Ramos (cell line): ENCODE measurements around the gene TAOK1.
"Not testable (repeated sequence)": the region's sequence is repeated elsewhere in the genome, so short reads cannot be mapped to it uniquely, and the experiment has no call there.

Experiments used
- in situ Hi-C: fragments of 300-500 bp; cut with MboI; formaldehyde crosslinking; loops from one replicate; pipeline ENCODE4 v1.14.3; 2022; ENCODE audit warnings: low sequenced_read_pairs; ENCODE audit not compliant: unreplicated experiment

Gene TAOK1

DNA sequence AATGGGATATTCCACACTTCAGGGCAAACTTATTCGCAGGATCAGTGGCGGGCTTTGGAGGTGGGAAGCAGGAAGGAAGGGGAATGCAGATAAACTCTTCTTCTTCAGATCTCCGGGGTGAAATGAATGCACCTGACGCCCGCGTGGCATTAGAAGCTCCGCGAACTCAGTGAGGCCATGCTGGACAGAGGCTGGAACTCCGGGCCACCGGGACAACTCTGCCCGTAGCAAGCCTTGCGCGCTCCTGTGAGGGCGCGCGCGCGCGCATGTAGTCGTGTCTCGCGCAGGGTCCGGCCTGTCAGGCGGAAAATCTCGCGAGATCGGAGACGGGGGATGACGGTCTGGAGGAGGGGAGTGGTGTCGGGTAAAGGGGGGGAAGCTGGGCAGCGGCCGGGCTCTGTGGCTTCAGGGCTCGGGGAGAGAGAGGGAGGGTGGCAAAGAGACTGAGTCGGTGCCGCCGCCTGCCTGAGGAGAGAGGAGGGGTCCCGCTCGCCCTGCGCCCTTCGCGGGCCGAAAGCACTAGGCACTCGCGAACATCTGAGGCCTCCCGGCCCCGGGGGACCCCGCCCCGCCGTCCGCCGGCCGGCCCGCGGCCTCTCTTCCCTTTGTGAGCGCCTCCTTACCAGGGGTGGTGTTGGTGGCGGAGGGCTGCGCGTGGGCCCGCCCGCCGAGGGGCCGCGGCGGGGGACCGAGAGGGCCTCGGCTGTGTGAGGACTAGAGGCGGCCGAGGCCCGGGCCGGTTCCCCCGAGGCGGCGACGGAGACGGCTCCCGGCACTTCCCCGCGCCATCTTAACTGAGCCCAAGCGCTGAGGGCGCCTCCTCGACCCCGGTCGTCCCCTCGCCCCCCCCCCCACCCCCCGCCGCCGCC is at the start of gene TAOK1:
TSS of gene TAOK1 (plus strand) at position 382 of the 869 bp plus-strand sequence. CDS start 61,186 bp downstream, outside the sequence.
- in situ Hi-C loops, result no loop called here

DNA sequence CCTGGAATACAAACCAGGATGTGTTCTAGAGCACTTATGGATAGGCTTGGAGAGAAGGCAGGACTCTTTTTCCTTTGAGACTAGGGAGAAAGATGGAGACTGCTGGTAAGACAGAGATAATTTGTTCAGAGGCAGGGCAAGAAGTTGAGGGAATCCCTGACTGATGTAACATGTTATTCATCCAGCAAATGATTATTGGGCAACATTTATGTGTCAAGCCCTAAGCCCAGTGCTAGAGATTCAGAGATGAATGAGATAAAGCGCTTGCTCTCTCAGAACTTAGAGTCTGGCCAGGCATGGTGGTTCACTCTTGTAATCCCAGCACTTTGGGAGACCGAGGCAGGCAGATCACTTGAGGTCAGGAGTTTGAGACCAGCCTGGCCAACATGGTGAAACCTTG is 48.4 kb upstream of the TAOK1 start:
- in situ Hi-C loops, result no loop called here

DNA sequence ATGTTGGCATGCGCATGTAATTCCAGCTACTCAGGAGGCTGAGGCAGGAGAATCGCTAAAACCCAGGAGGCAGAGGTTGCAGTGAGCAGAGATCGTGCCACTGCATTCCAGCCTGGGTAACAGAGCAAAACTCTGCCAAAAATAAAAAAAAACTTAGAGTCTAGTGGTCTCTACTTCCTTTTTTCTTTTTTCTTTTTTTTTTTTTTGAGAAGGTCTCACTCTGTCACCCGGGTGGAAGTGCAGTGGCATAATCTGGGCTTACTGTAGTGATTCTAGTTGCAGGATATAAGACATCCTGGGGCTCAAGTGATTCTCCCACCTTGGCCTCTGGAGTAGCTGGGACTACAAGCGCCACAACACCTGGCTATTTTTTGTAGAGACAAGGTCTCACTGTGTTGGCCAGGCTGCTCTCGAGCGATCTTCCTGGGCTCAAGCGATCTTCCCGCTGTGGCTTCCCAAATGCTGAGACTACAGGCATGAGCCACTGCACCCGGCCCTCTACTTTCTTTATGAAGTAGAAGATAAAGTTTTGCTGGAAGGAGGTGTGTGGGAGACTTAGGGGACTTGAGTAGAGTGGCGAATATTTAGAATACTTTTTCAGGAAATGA is 47.9 kb upstream of the TAOK1 start:
- in situ Hi-C loops, result no loop called here

DNA sequence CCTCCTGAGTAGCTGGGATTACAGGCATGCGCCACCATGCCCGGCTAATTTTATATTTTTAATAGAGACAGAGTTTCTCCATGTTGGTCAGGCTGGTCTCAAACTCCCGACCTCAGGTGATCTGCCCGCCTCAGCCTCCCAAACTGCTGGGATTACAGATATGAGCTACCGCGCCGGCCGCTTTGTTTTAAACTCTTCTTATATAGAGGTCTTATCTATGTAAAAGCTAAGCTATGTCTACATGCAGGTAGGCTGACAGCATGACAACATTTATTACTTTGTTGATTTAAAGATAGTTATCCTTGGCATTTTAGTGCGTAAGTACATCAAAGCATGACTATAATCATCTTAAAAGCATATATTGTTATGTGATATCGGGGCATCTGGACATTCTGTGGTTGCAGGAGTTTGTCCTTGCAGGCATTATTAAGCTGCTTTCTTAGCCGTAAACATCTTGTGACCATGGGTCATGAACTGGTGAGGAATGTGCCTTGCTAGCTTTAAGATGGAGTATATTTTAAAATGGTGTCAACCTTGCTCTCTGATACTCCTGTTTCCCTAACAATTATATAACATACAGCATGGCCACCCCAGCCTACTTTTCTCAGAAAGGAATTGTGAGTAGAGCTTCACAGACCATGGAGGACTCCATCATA is 45.8 kb upstream of the TAOK1 start:
- in situ Hi-C loops, result no loop called here

DNA sequence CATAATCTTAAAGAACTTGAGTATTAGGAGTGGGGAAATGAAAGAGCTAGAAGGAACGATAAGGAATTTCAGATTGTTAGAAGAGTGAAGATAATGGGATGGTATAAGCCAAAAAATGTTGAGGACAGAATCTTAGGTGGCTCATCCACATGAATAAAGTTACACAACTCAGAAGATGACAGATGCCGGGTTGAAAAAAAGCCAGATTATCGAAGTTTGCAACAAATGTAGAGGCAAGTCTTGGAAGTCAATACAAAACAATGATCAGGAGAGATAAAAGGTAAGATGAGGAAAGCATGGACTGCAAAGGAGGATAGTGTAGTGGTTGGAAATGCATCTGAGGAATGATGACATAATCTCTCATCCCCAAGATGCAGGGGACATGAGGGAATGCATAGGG is 45.1 kb upstream of the TAOK1 start:
- in situ Hi-C loops, result no loop called here

DNA sequence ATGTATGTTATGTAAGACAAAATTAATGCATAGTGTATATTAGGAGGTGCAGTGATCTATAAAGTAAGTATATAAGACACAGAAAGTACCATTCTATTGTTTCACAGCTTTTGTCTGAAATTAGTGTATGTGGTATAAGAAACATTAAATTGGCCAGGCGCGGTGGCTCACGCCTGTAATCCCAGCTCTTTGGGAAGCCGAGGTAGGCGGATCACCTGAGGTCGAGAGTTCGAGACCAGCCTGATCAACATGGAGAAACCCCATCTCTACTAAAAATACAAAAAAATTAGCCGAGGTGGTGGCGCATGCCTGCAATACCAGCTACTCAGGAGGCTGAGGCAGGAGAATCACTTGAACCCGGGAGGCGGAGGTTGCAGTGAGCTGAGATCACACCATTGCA is 44.7 kb upstream of the TAOK1 start:
- in situ Hi-C loops, result not testable (repeated sequence)

DNA sequence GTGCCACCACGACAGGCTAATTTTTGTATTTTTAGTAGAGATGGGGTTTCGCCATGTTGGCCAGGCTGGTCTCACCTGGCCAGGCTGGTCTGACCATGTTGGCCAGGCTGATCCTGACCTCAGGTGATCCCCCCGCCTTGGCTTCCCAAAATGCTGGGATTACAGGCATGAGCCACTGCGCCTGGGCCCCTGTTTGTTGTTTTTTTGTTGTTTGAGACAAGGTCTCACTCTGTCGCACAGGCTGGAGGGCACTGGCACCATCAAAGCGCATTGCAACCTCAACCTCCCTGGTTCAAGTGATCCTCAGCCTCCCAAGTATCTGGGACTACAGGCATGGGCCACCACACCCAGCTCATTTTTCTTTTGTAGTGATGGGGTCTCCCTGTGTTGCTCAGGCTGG is 43.7 kb upstream of the TAOK1 start:
- in situ Hi-C loops, result no loop called here

DNA sequence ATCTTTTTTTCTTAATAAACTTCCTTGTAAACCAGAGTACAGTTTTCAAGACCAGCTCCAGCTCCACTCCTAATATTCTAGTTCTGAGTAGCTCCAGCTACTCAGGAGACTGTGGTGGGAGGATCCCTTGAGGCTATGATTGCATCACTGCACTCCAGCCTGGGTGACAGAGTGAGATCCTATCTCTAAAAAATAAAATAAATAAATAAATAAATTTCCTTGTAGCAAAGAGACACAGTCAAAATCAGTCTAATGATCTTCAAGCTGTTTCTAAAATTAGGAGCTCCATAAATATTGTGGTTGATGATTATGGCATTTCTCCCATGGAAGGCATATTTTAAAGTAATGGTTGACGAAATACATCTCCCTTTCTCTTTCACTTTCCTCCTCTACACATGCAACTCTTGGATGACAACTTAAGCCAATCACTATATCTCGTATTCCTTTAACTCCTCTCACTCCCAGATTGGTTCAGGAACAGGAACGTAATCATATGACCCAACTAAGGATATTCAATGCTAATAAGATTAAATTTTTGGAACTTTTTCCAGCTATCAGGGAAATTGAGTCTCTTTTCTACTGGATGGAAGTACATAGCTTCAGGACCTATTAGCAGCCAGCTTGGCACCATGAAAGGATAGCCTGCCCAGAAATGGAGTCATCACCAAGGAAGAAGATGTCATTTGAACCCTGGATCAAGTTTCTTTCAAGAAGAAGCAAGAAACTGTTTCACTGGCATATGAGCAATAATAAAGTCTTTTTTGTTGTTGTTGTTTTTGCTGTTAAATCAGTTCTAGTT is 42.1 kb upstream of the TAOK1 start:
- in situ Hi-C loops, result no loop called here

DNA sequence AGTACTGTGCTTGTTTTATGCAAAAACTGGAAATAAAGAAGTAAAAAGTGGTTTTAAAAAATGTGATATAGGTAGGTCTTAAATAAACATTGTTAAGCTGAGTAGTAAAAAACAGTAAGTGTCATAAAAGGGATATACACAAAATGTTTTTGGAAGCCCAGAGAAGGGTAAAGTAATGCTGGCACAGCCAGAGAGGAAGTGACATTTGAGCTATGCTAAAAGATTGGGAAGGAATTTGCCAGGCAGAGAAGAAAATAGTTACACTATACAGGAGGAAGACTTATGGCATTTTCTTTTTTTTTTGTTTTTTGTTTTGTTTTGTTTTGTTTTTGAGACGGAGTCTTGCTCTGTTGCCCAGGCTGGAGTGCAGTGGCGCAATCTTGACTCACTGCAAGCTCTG is 40.8 kb upstream of the TAOK1 start:
- in situ Hi-C loops, result no loop called here

DNA sequence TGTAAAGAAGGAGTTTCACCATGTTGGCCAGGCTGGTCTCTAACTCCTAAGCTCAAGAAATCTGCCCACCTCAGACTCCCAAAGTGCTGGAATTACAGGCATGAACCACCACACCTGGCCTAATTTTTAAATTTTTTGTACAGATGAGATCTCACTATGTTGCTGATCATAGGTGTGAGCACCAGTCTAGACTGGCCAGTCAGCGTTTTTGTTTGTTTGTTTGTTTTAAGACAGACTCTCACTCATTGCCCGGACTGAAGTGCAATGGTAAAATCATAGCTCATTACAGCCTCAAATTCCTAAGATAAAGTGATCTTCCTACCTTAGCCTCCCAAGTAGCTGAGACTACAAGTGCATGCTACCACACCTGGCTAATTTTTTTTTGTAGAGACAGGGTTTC is 38.0 kb upstream of the TAOK1 start:
- in situ Hi-C loops, result no loop called here

DNA sequence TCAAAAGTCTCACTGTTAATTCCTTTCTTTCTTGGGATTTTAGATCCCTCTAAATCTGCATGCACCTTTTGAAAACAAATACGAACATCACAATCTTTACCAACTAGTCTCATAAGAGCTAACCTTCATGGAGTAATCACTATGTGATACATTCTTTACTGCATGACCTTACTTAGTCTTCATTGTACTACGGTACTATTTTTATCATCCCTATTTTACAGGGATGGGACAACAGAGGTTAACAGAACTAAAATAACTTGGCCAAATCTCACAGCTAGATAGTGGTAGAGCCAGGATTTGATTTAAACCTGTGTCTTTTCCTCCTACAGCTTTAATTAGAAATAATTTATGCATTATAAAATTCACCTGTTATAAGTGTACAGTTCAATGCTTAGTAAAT is 32.9 kb upstream of the TAOK1 start:
- in situ Hi-C loops, result no loop called here

DNA sequence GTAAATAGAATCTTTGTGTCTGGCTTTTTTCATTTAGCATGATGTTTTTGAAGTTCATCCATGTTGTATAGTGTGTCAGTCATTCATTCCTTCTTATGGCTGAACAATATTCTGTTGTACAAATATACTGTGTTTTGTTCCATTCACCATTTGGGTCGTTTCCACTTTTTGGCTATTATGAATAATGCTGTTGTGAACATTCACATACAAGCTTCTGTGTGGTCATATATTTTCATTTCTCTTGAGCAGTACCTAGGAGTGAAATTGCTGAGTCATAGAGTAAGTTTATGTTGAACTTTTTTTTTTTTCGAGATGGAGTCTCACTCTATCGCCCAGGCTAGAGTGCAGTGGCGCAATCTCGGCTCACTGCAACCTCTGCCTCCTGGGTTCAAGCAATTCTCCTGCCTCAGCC is 32.3 kb upstream of the TAOK1 start:
- in situ Hi-C loops, result no loop called here

DNA sequence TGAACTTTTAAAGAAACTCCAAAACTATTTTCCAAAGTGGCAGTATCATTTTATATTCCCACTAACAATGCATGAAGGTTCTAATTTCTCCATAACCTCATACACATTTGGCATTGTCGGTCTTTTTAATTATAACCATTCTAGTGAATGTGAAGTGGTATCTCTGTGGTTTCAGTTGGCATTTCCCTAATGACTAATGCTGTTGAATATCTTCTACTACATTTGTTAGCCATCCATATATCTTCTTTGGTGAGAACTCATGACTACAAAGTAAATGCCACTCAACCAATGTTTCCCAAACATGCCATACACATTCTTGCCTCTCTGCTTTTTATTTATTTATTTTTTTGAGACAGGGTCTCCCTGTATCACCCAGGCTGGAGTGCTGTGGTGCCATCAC is 31.7 kb upstream of the TAOK1 start:
- in situ Hi-C loops, result no loop called here

DNA sequence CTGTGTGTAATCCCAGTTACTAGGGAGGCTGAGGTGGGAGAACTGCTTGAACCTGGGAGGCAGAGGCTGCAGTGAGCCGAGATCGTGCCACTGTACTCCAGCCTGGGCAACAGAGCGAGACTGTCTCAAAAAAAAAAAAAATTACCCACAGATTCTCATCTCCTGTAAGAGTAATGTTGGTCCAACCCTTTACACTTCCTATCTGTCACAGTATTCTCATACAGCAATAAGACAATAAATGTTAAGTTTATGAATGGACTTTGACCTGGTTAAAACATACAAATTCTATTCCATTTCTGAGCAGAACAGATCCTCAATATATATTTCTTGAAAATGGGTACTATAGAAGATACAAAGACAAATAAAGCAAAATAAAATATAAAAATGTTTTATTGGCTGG is 30.4 kb upstream of the TAOK1 start:
- in situ Hi-C loops, result no loop called here

DNA sequence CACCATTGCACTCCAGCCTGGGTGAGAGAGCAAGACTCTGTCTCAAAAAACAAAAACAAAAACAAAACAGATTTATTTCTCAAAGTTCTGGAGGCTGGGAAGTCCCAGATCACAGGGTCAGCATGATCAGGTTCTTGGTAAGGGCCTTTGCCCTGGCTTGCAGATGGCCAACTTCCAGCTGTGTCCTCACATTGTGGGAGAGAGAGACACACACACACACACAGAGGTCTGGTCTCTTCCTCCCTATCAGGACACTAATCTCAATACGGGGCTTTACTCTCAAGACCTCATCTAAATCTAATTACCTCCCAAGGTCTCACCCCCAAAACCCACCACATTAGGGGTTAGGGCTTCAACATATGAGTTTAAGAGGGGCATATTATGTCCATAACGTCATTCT is 26.4 kb upstream of the TAOK1 start:
- in situ Hi-C loops, result no loop called here

DNA sequence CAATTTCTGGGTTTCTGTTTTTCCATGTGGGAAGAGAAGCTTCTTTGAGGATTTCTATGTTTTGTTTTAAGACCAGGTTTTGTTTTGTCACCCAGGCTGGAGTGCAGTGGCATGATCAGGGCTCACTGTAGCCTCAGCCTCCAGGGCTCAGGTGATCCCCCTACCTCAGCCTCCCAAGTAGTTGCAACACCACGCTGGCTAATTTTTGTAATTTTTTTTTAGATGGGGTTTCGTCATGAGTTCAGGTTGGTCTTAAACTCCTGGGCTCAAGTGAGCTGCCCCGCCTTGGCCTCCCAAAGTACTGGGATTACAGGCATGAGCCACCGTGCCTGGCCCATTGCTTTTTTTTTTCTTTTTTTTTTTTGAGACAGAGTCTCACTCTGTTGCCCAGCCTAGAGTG is 25.5 kb upstream of the TAOK1 start:
- in situ Hi-C loops, result no loop called here

DNA sequence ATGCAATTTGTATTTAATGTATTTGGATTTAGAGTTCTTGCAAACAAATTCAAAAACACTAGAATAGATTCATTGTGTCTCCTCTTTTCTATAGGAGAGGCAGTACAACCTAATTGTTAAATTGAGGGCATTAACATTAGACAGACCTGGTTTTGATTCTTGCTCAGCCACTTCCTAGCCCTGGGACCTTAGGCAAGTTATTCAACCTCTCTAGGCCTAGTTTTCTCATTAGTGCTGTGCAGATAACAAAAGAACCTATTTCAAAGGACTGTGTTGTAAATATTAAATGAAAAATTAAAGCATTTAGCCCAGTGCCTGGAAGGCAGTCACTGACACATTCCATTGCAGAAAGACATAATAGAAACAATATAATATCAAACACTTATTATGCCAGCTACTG is 22.0 kb upstream of the TAOK1 start:
- in situ Hi-C loops, result no loop called here

DNA sequence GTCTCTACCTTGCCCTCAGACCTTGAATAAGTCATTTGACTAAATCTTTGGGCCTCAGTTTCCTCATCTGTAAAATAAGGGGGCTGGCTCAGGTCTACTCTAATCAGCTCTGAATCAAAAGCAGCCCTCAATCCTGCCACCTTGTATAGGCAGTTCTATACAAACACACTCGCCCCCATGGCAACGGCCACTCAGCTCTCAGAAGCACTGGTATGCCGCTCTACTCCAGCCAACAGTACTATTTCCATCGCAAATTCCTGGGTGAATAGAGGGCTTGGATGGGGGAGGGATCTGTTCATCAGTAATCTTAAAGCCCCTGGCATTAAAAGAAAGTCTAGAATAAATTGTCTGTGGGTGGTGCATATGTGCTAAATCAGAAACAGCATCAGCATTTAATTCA is 21.2 kb upstream of the TAOK1 start:
- in situ Hi-C loops, result no loop called here

DNA sequence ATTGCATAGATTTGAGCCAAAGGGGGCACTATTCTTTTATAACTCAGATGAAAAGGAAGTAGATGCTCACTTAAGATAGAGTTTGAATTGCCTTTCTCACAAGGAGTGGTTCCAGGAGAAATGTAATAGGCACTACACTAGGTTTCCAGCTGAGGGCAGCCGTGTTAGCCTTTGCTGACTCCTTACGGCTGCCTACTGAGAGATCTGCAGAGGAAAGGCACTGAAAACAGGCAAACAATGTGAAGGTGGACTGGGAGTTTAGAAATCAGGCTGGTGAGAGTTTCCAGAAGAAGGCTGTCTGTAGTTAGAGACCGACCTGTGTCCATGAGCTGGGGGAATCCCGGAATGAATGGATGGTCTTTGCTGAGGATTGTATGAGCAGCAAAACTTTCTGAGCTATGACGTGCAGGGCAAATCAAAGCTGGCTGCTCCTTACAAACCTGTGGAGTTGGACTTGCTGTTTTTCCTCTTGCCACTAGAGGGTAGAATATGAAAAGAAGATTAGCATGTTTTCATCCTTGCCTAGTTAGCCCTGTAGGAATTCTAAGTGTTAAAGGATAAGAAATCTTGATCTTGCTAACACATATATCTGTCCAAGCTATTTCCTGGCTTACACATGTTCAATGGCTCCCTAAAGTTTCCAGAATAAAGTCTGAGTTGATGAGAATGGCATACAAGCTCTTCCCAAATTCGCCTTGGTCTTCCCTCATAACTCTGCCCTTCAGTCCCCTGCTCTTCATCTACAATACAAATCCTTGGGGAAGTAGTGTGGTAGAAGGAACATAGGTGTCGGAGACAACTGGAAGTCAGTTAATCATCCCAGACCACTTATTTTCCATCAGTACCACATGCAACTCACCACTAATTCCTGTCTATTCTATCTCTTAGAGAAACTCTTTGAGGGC is 20.1 kb upstream of the TAOK1 start:
- in situ Hi-C loops, result loop anchor here (5.0 kb wide), 1 partner anchor 167 kb away; no protein-coding TSS in a partner anchor
